GM18498 (cell line): ENCODE results near the gene GLRX3.

Experiments used
- ATAC-seq: cut with Tn5 transposase; IDR thresholded peaks from one replicate; pipeline ENCODE4 v1.9.1; 2021; ENCODE audit warnings: mild to moderate bottlenecking, moderate library complexity; ENCODE audit not compliant: unreplicated experiment

Gene GLRX3

DNA sequence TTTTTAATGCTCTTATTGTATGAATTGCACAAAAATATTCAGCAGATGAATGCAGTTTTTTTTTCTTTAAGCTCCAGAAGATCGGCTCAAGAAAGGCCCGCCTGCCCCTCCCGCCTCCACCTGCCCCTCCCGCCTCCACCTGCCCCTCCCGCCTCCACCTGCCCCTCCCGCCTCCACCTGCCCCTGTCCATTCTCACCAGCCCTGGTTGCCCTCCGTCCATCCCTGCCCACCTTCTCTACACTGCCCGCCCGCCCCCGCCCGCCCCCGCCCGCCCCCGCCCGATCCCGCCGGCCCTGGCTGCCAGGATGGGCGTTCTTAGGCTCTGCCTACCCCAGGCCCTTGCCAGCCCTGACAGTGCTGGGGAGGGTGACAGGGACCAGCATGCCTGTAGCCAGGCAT is 67.4 kb downstream of the GLRX3 start:
- no peak for ATAC-seq

DNA sequence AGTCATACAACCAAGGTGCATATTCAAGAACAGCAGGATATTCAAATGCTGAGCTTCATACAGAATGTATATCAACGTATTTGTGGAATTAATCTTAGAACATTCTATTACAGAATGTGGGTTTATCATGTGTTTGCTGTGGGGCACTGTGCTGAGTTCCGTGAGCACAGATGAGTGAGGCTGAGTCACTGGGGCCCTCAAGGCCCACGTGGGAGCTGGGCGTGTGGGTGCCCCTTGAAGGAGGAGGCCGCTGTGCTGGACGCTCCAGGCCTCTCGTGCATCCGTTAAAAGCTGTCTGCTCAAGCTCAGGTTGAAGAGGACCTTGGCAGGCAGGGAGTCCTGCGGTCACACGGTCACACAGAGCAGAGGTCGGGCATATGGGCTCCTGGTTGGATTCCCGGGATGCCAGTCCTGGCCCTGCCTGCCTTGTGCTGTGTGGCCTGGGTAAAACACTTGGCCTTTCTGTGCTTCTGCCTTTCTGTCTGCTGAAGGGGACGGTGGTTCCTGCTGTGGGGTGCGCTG is 70.1 kb downstream of the GLRX3 start:
- no peak for ATAC-seq

DNA sequence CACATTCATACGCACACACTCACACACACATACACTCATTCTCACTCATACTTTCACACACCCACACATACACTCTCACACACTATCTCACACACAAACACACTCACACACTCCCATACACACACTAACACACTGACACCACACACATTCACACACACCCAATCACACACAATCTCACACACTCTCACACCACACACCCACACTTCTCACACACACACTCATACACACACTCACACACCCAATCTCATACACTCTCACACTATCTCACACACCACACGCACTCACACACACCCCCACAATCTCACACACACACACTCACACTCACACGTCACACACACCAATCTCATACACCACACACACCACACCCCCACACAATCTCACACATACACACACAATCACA is 71.0 kb downstream of the GLRX3 start:
- no peak for ATAC-seq

DNA sequence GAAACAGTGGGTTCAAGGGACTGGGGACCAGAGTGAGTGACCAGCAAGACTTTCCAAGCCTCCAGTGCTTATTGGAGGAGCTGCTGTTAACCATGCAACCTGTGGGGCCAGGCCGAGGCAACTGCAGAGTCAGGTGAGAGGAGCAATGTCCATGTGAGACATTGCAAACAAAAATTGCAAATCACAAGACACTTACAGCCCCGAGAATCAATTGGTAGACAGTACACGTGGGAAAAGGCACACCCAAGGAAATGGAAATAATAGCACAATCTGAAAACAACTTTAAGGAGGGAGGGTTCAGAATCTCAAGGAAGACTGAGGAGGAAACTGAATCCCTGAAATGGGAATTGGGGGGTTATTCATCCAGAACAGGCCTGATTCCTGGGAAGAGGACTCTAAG is 72.6 kb downstream of the GLRX3 start:
- ATAC-seq: no peak

DNA sequence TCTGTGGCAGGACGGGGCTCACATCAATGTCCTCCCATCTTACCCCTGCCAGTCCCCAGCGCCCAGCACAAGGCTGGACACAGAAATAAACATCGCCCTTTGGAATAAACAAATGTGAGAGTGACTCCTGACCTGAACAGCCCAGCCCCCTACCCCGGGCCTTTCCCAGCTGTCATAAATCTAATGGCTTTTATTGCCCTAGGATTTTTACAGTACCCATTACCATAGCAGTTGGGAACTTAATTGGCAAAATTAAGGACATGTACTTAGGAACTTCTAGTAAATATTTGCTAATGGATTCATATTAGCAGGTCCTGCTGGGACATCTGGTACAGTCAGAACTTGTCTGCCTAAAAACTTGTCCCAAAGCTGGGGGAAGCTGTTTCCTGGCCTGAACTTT is 76.6 kb downstream of the GLRX3 start:
- no peak for ATAC-seq

DNA sequence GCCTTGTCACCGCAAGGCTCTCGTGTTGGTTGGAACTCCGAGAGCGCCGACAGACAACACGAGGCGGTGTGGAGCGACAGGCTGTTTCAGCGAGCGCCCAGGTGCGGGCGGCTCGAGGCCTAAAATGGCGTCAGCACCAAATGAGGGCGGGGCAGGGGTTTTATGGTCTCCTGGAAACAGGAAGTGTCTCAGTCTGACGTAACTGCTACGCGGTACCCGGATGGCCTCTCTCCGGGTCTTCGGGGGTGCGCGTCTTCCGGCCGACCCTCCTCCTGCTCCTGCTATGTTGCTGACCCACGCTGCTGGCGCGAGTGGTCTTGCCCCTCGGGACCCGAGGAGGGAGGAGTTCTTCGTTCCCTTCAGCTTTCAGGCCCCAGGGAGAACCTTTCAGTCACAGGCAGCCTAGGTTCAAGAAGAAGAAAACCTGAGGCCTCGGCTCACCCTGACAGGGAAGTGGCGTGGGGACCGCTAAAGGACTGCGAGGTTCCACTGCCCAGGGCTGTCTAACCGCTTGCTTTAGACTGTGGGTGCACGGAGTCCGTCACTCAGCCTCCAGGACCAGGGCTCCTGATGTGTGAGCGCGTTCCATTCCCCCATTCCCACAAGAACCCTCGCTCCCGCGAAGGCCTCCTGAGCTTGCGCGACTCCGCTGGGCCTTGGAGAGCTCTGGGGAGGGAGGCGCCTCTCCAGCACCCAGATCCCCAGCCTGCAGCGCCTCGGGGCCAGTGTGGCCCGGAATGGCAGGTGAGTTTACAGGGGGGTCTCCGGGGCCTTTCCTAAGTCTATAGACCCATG is 77.3 kb downstream of the GLRX3 start:
- no peak for ATAC-seq

DNA sequence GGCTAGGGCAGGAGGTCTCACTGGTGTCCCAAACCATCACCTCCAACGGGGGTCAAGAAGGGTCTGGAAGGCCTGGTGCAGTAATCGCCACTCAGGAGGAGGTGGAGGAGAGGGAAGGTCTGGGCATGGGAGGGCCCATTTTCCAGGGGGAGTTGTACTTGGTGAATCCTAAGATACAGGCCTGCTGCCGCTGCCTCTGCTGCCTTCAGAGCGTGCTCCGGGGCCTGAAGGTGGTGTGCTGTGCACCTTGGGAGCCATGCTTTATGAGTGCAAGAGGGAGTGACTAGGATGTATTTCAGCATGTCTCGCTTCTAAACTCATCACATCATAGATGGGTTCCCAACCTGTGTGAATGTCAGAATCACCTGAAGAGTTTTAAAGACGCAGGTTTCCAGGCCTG is 78.2 kb downstream of the GLRX3 start:
- ATAC-seq: no peak

DNA sequence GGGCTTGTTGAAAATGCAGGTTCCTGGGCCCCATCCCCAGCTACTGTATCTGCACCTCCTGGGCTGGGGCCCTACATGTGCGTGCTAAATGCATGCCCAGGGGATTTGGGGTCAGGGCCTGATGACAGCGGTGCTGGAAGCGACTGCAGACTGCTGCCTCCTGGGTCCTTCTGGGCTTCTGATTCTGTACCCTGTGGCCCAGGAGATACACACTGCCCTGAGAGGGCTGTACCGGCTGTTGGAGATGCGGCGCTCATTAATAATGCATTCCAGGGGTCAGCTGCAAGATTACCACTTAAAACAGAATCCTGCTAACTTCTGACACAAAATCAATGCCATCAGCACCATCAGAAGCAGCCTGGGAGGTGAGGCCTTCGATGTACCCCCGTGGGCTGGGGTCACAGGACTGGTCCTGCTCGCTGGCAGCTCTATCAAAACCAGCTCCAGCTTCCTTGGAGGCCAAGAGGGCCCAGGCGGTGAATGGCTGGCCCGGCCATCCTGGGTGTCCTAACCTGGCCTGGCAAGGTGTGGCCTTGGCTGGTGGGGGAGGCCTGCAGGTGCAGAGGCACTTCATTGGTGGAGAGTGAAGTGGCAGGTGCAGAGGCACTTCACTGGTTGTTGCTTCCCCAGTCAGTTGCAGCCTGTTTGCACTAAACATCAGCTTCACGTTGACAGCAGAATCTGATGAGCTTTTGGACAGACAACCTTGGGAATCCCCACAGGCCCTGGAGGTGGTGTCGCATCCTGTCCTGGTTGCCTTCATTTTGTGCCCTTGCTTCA is 79.2 kb downstream of the GLRX3 start:
- no peak for ATAC-seq

DNA sequence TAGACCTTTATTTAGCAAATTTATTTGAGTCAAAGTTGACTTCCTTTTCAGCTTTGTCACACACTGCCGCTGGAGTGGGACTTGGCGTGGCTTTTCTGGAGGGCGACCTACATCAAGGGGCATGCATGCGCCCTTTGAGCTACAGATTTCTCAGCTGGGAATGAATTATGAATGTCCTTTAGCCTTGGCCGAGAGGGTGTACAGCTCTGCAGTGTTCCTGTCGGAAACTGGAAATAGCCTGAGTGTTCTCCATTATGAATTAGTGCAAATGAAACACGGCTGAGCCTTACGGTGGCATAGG is 79.7 kb downstream of the GLRX3 start:
- no peak for ATAC-seq

DNA sequence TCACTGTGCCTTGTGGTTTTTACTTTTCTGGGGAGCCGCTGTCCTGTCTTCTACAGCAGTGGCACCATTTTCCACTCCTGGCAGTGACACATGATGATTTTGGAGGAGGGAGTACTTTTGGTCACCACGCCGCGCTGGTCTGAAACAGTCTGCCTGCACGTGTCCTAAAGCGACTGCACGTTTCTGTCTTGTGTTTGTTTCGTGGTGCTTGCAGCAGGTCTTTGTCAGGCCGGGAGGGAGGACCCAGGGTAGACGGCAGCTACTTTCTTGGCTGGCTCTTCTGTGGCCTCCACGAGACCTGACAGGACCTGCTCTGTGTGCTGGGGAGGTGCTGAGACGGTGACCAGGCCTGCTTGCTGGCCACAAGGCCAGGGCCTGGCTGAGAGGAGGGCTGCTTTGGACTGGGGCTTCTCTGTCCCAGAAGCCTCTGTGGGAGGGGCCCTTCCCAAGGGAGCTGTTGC is 82.0 kb downstream of the GLRX3 start:
- no peak for ATAC-seq

DNA sequence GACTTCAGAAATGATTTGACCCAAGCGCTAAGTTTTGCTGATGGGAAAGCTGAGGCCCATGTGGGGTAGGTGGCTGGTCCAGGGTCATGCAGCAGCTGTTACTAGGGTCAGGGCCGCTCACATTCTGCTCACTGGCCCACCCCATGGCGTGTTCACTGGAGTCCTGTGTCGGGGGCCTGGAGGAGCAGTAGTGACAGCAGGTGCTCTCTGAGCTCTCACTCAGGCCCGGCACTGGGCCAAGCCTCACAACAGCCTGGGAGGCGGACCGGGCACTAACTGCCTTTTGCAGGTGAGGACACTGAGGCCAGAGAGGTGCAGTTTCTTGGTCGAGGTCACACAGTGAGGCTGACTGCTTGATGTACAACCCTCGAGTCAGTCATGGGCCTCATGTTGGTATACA is 82.7 kb downstream of the GLRX3 start:
- ATAC-seq: no peak

DNA sequence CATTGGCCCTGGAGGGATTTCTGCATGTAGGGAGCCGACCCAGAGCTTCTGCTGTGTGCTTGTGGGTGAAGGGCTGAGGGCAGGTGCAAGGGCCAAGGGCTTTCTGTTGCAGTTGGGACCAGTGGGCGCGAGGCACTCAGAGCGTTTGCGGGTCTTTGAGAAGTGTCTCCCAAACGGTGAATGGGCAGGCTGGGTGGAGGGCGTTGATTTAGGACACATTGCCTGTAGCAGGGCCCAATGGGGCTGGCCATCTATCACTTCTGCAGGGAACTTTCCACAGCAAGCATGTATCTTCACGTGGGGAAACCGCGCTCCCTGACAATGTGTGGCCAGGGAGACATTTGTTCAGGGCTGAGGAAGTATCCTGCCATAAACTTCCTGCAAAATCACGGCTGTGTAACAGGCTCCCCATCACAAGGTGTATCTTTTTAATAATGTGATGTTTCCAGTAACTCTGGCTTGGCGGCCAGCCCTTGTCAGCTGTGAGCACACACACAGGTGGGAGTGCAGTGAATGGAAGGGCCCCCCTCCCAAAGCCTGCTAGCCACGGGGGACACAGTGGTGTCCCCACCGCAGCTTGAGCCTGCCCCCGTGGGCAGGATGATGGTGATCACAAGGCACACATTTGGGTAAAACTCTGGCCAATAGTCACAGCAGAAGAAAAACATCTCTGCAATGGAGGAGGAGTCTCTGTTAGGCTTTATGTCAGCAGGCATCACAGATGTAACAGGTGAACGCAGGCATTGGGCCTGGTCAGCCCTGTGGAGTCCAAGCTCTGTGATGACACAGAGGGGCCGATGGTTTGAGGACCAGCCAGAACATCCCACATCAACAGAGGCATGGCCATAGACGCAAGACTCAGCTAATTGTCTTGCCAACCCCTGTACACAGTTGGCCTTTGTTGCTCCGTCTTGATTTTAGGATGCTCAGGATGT is 84.3 kb downstream of the GLRX3 start:
- no peak for ATAC-seq

DNA sequence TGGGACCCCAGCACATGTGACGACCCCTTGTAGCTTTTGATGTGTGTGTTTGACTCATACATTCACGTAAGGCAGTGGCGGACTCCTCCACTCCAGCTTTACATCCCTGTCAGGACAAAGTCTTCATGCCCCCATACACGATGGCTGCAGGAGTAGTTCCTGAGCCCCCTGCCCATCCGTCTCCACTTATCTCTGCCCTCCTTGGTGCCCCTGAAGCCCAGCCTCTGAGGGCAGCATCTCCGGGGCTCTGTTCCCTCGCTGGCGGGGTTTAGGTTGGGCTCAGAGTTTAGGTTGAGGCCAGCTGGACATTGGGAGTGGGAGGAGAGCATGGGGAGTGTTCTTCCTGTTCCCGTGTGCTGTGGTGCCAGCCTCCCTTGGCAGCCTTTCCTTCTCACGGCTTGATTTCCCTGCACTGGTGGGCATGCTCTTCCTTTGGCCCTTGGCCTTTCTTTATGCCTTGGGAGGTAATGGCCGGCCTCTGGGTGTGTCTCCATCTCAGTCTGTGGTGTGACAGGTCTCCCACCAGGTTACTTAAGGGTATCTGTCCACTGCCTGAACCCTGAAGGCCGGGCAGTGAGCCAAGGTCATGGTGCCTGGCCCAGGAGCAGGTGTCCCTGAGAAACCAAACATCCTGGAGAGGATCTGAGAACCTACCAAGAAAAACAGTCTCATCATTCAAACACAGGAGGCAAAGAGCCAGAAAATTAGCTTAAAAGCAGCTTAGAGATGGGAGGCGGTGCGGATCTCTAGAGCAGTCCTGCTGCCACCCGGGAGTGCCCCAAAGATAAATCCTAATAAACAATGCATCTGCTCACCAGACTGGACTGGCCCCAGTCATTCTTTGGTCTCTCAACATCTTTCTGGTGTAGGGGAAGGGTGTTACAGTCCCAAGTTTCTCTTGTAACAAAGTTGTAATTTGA is 85.5 kb downstream of the GLRX3 start:
- no peak for ATAC-seq

DNA sequence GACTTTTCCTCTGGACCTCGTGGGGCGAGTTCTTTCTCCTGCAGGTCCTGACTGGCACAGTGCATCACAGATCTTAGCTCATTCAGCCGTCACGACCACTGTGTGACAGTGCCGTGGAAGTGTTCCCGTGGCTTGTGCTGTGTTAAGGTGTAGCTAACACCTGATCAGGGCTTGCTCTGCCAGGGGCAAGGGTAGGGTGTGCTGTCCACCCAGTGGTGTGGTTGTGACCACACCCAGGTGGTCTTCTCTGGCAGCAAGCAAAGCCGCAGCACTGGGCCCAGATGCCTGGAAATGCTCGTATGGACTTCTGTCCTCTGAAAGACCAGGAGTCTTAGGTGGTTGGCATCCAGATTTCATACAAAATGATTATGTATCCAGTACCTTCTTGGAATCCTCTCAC is 86.2 kb downstream of the GLRX3 start:
- no peak for ATAC-seq

DNA sequence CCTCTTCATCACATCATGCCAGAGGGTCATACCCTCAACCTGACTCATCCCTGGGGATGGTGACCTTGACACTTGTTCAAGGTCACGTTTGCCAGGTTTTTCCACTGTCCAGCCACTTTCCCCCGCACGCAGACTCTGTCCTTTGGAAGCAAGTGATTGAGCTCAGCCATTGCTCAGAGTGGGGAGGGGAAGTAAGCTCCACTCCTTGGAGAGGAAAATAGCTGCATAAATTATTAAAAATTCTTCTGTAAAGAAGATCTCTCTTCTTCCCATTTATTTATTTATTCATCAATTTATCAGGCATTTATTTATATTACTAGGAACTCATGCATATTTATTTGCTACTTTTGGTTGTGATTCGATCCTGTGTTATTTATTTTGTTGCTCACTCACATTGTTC is 88.0 kb downstream of the GLRX3 start:
- ATAC-seq: no peak

DNA sequence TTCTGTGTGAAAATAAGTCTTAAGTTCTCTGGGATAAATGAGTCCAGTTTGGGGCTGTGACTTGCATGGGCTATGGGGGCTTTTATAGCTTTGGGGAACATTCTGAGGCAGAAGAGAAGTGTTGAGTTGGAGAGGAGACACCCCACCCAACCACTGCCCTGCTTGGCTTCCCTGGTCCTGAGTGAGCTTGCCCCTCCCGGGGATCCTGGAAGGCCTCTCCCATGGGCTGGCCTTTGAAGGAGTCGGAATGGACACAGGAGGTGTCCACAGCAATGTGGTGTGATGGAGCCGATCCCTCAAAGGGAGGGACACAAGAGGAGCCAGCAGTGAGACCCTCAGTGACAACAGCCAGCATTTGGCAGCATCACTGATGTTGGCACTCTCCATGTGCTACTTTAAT is 89.8 kb downstream of the GLRX3 start:
- ATAC-seq: no peak

DNA sequence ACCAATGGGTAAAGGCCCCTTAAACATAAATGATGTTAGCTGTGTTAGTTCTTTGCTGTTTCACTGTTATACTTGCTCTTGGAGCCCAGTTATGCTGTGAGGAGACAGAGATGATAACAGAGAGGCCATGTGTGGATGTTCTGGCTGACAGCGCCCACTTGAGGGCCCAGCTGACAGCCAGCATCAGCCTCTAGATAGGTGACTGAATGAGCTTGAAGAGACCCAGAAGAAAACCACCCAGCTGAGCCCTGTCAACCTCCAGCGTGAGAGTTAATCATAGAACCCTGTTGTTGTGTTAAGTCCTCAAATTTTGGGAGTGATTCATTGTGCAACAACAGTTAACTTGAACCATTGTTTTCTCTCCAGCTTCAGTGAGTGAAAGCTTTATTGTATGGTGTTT is 91.7 kb downstream of the GLRX3 start:
- no peak for ATAC-seq
